Testis (tissue), 2 donors: ENCODE measurements around the gene NIPAL1.

ENCODE experiments used
- POLR2A ChIP-seq: fragments of 450-650 bp; IDR thresholded peaks from one replicate; pipeline ENCODE4 v1.6.1; 2017; ENCODE audit warnings: antibody characterized with exemption, mild to moderate bottlenecking, moderate library complexity
- TF ChIP-seq, protein P1 (sequence below), 3 experiments: fragments of 450-650 bp in 2 of 3; fragments of 200-600 bp in 1 of 3; sonication (generic) in 1 of 3; IDR thresholded peaks; one replicate each; pipeline ENCODE4 v1.5.1; 2016 to 2019; ENCODE audit warnings: antibody characterized with exemption in 3 of 3, mild to moderate bottlenecking in 2 of 3, moderate library complexity in 1 of 3

DNA sequence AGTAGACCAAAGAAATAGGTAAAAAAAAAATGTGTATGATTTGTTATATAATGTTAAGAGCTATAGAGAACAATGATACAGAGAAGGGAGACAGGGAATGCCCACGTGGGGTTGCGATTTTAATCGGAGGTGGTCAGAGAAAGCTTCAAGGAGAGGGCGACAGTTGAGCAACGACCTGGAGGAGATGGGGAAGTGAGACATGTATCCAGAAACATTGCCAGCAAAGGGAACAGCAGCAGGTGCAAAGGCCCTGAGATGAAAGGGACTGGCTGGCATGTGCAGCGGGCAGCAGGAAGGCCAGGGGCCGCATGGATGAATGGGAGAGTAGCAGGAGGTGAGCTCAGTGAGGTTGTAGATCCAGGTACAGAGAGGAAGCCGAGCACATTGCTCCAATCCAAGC lies 32.9 kb downstream of the NIPAL1 start:
- TF ChIP-seq, protein P1, sequence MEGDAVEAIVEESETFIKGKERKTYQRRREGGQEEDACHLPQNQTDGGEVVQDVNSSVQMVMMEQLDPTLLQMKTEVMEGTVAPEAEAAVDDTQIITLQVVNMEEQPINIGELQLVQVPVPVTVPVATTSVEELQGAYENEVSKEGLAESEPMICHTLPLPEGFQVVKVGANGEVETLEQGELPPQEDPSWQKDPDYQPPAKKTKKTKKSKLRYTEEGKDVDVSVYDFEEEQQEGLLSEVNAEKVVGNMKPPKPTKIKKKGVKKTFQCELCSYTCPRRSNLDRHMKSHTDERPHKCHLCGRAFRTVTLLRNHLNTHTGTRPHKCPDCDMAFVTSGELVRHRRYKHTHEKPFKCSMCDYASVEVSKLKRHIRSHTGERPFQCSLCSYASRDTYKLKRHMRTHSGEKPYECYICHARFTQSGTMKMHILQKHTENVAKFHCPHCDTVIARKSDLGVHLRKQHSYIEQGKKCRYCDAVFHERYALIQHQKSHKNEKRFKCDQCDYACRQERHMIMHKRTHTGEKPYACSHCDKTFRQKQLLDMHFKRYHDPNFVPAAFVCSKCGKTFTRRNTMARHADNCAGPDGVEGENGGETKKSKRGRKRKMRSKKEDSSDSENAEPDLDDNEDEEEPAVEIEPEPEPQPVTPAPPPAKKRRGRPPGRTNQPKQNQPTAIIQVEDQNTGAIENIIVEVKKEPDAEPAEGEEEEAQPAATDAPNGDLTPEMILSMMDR (IDR thresholded peaks at IDR 0.05) = no peak
- TF ChIP-seq POLR2A = no peak
